ENCODE measurements around the gene CNTN1.

GRCh38 chr12:40986001-40986400 lies 293.8 kb downstream of the CNTN1 start:
- TF ChIP-seq, protein P1, sequence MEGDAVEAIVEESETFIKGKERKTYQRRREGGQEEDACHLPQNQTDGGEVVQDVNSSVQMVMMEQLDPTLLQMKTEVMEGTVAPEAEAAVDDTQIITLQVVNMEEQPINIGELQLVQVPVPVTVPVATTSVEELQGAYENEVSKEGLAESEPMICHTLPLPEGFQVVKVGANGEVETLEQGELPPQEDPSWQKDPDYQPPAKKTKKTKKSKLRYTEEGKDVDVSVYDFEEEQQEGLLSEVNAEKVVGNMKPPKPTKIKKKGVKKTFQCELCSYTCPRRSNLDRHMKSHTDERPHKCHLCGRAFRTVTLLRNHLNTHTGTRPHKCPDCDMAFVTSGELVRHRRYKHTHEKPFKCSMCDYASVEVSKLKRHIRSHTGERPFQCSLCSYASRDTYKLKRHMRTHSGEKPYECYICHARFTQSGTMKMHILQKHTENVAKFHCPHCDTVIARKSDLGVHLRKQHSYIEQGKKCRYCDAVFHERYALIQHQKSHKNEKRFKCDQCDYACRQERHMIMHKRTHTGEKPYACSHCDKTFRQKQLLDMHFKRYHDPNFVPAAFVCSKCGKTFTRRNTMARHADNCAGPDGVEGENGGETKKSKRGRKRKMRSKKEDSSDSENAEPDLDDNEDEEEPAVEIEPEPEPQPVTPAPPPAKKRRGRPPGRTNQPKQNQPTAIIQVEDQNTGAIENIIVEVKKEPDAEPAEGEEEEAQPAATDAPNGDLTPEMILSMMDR (IDR thresholded peaks at IDR 0.05) = no peak
- no peak for TF ChIP-seq POLR2A (IDR thresholded peaks at IDR 0.05)

Data from ovary (tissue), 3 donors.